HepG2 (cell line): ENCODE data around the gene GCN1. TPM values are rescaled to one million over a fixed set of nuclear protein-coding genes. Genes with fewer than 3 reads are reported as not detected.

Experiments used
- ARHGAP35 ChIP-seq: sonication (generic); formaldehyde crosslinking; IDR thresholded peaks from 2 replicates; pipeline ENCODE4 v1.9.0; 2022; ENCODE audit warnings: mild to moderate bottlenecking, inconsistent platforms, moderate library complexity, missing genetic modification reagents, borderline replicate concordance
- HMG20B ChIP-seq: conservative IDR thresholded peaks from 2 replicates; pipeline ENCODE4 v1.6.1; 2016; ENCODE audit warnings: missing genetic modification reagents, missing compliant biosample characterization
- HNRNPLL ChIP-seq: fragments of 200-400 bp; formaldehyde crosslinking; IDR thresholded peaks from 2 replicates; pipeline ENCODE4 v1.6.1; 2017; ENCODE audit warnings: mild to moderate bottlenecking, low read depth, low read length; ENCODE audit not compliant: poor library complexity, severe bottlenecking
- KDM3A ChIP-seq: IDR thresholded peaks from 2 replicates; pipeline ENCODE4 v1.6.1; 2018; ENCODE audit warnings: low read depth, missing compliant biosample characterization
- NBN ChIP-seq: fragments of 450-650 bp; conservative IDR thresholded peaks from 2 replicates; pipeline ENCODE4 v1.6.1; 2017
- POGZ ChIP-seq: sonication (generic); formaldehyde crosslinking; IDR thresholded peaks from 2 replicates; pipeline ENCODE4 v1.4.0; 2020; ENCODE audit warnings: mild to moderate bottlenecking, missing genetic modification reagents
- SMYD3 ChIP-seq: sonication (generic); formaldehyde crosslinking; IDR thresholded peaks from 2 replicates; pipeline ENCODE4 v1.8.1; 2023; ENCODE audit warnings: mild to moderate bottlenecking, missing genetic modification reagents
- SP4 ChIP-seq: sonication (generic); formaldehyde crosslinking; IDR thresholded peaks from 2 replicates; pipeline ENCODE4 v1.8.1; 2023; ENCODE audit warnings: mild to moderate bottlenecking, missing genetic modification reagents
- YY1 ChIP-seq: IDR thresholded peaks from 2 replicates; pipeline ENCODE4 v1.6.1; 2011; ENCODE audit warnings: low read length, low read depth, moderate library complexity, mild to moderate bottlenecking; ENCODE audit not compliant: insufficient read depth, insufficient replicate concordance
- ZFP37 ChIP-seq: sonication (generic); formaldehyde crosslinking; IDR thresholded peaks from 2 replicates; pipeline ENCODE4 v1.4.0; 2020; ENCODE audit warnings: missing genetic modification reagents, borderline replicate concordance
- ZNF296 ChIP-seq: sonication (generic); formaldehyde crosslinking; conservative IDR thresholded peaks from 2 replicates; pipeline ENCODE4 v1.5.0; 2020; ENCODE audit warnings: mild to moderate bottlenecking, missing genetic modification reagents
- ZNF3 ChIP-seq: IDR thresholded peaks from 2 replicates; pipeline ENCODE4 v1.7.0; 2017; ENCODE audit warnings: inconsistent platforms
- ZNF30 ChIP-seq: sonication (generic); formaldehyde crosslinking; IDR thresholded peaks from 2 replicates; pipeline ENCODE4 v1.5.0; 2020; ENCODE audit warnings: mild to moderate bottlenecking, missing genetic modification reagents
- ZNF350 ChIP-seq: sonication (generic); formaldehyde crosslinking; IDR thresholded peaks from 2 replicates; pipeline ENCODE4 v1.4.0; 2020; ENCODE audit warnings: mild to moderate bottlenecking, low read depth, missing genetic modification reagents, borderline replicate concordance
- ZNF644 ChIP-seq: IDR thresholded peaks from 2 replicates; pipeline ENCODE4 v1.6.1; 2016; ENCODE audit warnings: low read depth
- ZNF674 ChIP-seq: sonication (generic); formaldehyde crosslinking; IDR thresholded peaks from 2 replicates; pipeline ENCODE4 v1.5.0; 2020; ENCODE audit warnings: low read depth, mild to moderate bottlenecking, missing genetic modification reagents
- polyA plus RNA-seq, 8 experiments: library from polyadenylated mRNA; depleted of rRNA in 3 of 8; stranded (reverse) in 7 of 8; unstranded in 1 of 8; fragments of >200 nt; fragmentation: Illumina TruSeq in 4 of 8; extraction: Trizol in 4 of 8; gene quantifications; 2 replicates each; pipeline versions ENCODE4 v1.2.1 to v1.2.3, GENCODE V29; 2011 to 2016; ENCODE audit warnings: low read depth in 4 of 8, missing spikeins in 1 of 8, mixed read lengths in 1 of 8; ENCODE audit not compliant: insufficient read depth in 1 of 8
- total RNA-seq, 5 experiments: library from RNA; depleted of rRNA; stranded (reverse); fragments of >200 nt; fragmentation: Illumina TruSeq; extraction: Trizol; gene quantifications; 2 replicates each; pipeline ENCODE4 v1.2.3, GENCODE V29; 2016; ENCODE audit warnings: low read depth in 1 of 5
- TF ChIP-seq, protein P1 (sequence below): sonication (generic); formaldehyde crosslinking; IDR thresholded peaks from 2 replicates; pipeline ENCODE4 v1.4.0; 2020; ENCODE audit warnings: missing genetic modification reagents, borderline replicate concordance
- TF ChIP-seq, protein P2 (sequence below): sonication (generic); formaldehyde crosslinking; IDR thresholded peaks from 2 replicates; pipeline ENCODE4 v1.4.0; 2020; ENCODE audit warnings: missing genetic modification reagents
- TF ChIP-seq, protein P3 (sequence below): sonication (generic); formaldehyde crosslinking; IDR thresholded peaks from 2 replicates; pipeline ENCODE4 v1.8.1; 2023; ENCODE audit warnings: missing genetic modification reagents, inconsistent platforms, borderline replicate concordance
- TF ChIP-seq, protein P4 (sequence below): sonication (generic); formaldehyde crosslinking; IDR thresholded peaks from 2 replicates; pipeline ENCODE4 v1.8.0; 2022; ENCODE audit warnings: mild to moderate bottlenecking, missing genetic modification reagents, moderate library complexity

GCN1 gene
- total and polyA plus RNA-seq, 2 of the 13 experiments (the other 11 are each of a cell fraction or from before 2014, with no cell fraction given) = 58.2 to 83.0 TPM

DNA sequence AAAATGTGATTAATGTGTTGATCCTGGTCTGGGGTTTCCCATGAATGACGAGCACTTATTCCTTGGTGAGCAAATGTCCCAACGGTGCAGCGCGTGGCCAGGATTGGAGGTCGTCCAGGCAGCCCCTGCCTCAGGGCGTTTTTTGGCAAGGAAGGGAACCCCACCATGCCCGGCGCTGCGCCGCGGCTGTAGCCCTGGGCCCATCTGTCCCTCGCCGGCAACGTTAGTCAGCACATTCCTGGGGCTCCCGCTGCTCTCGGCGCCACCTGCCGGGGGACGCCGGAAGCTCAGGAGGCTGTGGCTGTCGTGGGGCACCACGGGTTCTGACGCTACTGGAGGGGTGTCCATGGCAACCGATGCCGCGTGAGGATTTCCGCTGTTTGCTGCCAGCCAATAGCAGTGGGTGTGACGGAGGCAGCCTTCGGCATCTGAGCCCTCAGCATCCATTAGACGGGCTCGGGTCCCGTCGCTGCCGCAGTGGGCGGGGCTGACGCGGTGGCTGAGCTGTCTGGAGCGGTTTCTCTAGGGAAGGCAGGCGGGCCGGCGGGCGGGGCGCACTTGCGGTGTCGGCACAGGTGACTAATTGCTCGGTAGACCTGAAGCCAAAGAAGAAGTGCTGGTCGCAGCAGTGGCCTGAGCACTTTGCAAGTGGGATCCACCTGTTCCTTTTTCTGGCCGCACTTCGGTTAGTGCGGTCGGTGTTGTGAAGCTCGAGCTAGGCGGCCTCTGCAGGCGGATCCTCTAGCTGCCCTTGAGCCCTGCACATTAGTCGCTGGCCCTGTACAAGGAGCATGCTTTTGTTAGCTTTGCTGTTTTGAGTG is 107.5 kb downstream of the GCN1 start (continued):
- TF ChIP-seq, protein P1, sequence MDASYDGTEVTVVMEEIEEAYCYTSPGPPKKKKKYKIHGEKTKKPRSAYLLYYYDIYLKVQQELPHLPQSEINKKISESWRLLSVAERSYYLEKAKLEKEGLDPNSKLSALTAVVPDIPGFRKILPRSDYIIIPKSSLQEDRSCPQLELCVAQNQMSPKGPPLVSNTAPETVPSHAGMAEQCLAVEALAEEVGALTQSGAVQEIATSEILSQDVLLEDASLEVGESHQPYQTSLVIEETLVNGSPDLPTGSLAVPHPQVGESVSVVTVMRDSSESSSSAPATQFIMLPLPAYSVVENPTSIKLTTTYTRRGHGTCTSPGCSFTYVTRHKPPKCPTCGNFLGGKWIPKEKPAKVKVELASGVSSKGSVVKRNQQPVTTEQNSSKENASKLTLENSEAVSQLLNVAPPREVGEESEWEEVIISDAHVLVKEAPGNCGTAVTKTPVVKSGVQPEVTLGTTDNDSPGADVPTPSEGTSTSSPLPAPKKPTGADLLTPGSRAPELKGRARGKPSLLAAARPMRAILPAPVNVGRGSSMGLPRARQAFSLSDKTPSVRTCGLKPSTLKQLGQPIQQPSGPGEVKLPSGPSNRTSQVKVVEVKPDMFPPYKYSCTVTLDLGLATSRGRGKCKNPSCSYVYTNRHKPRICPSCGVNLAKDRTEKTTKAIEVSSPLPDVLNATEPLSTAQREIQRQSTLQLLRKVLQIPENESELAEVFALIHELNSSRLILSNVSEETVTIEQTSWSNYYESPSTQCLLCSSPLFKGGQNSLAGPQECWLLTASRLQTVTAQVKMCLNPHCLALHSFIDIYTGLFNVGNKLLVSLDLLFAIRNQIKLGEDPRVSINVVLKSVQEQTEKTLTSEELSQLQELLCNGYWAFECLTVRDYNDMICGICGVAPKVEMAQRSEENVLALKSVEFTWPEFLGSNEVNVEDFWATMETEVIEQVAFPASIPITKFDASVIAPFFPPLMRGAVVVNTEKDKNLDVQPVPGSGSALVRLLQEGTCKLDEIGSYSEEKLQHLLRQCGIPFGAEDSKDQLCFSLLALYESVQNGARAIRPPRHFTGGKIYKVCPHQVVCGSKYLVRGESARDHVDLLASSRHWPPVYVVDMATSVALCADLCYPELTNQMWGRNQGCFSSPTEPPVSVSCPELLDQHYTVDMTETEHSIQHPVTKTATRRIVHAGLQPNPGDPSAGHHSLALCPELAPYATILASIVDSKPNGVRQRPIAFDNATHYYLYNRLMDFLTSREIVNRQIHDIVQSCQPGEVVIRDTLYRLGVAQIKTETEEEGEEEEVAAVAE (CRISPR knock-in tag) = 0 out of 2 replicates have a peak, but pooled peaks have one; percentile 44
- TF ChIP-seq POGZ (CRISPR knock-in tag) = peak; percentile 88
- TF ChIP-seq HMG20B (CRISPR knock-in tag) = peak; percentile 48; the same call in 1 of the 2 replicates
- TF ChIP-seq HNRNPLL = peak; percentile 99
- TF ChIP-seq ZNF296 (CRISPR knock-in tag) = no peak
- TF ChIP-seq ZNF674 (CRISPR knock-in tag) = no peak
- no peak for TF ChIP-seq ZFP37 (CRISPR knock-in tag)
- no peak for TF ChIP-seq NBN
- TF ChIP-seq SMYD3 (CRISPR knock-in tag) = no peak; the same call in 1 of the 2 replicates
- TF ChIP-seq ARHGAP35 (CRISPR knock-in tag) = 0 out of 2 replicates have a peak, but pooled peaks have one; percentile 61
- TF ChIP-seq ZNF3 (CRISPR knock-in tag) = no peak
- TF ChIP-seq, protein P2, sequence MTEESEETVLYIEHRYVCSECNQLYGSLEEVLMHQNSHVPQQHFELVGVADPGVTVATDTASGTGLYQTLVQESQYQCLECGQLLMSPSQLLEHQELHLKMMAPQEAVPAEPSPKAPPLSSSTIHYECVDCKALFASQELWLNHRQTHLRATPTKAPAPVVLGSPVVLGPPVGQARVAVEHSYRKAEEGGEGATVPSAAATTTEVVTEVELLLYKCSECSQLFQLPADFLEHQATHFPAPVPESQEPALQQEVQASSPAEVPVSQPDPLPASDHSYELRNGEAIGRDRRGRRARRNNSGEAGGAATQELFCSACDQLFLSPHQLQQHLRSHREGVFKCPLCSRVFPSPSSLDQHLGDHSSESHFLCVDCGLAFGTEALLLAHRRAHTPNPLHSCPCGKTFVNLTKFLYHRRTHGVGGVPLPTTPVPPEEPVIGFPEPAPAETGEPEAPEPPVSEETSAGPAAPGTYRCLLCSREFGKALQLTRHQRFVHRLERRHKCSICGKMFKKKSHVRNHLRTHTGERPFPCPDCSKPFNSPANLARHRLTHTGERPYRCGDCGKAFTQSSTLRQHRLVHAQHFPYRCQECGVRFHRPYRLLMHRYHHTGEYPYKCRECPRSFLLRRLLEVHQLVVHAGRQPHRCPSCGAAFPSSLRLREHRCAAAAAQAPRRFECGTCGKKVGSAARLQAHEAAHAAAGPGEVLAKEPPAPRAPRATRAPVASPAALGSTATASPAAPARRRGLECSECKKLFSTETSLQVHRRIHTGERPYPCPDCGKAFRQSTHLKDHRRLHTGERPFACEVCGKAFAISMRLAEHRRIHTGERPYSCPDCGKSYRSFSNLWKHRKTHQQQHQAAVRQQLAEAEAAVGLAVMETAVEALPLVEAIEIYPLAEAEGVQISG (CRISPR knock-in tag) = peak; percentile 90
- TF ChIP-seq, protein P3, sequence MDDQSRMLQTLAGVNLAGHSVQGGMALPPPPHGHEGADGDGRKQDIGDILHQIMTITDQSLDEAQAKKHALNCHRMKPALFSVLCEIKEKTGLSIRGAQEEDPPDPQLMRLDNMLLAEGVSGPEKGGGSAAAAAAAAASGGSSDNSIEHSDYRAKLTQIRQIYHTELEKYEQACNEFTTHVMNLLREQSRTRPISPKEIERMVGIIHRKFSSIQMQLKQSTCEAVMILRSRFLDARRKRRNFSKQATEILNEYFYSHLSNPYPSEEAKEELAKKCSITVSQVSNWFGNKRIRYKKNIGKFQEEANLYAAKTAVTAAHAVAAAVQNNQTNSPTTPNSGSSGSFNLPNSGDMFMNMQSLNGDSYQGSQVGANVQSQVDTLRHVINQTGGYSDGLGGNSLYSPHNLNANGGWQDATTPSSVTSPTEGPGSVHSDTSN = no peak
- TF ChIP-seq SP4 = peak; percentile 86
- TF ChIP-seq ZNF30 (CRISPR knock-in tag) = no peak
- peak; percentile 94; the same call in 1 of the 2 replicates for TF ChIP-seq KDM3A (CRISPR knock-in tag)
- TF ChIP-seq, protein P4, sequence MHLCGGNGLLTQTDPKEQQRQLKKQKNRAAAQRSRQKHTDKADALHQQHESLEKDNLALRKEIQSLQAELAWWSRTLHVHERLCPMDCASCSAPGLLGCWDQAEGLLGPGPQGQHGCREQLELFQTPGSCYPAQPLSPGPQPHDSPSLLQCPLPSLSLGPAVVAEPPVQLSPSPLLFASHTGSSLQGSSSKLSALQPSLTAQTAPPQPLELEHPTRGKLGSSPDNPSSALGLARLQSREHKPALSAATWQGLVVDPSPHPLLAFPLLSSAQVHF (CRISPR knock-in tag) = no peak
- peak; percentile 88 for TF ChIP-seq ZNF350 (CRISPR knock-in tag)
- peak; percentile 74 for TF ChIP-seq YY1
- no peak for TF ChIP-seq ZNF644
